Measurements from ENCODE around the gene SAMD4B. TPM values are rescaled to one million over a fixed set of nuclear protein-coding genes. Genes with fewer than 3 reads are reported as not detected.

SAMD4B gene
- total and polyA plus RNA-seq, 2 experiments from 2014 or later = 54.8 to 61.0 TPM

GRCh38 chr19:39299832-39300231 is 42.4 kb upstream of the SAMD4B start:
- Histone ChIP-seq H3K27me3 (no peaks in the 10 kb centered on the region), H3K27ac (no peak overlapping the region), H3K79me2 (no peaks in the 10 kb centered on the region), H3K4me3 (no peak overlapping the region), H3K36me3 (replicated peaks; ENCODE audit: insufficient read depth, low read depth) (no peaks in the 10 kb centered on the region), H3K4me1 (ENCODE audit: insufficient read depth) (peaks cover 14% of the 10 kb centered on the region), H4K20me1 (ENCODE audit: insufficient read depth, poor library complexity, severe bottlenecking) (no peaks in the 10 kb centered on the region), H3K9me2 (replicated peaks; ENCODE audit: insufficient read depth) (no peaks in the 10 kb centered on the region), H3K9me3 (ENCODE audit: low read depth) (no peaks in the 10 kb centered on the region), H2AFZ (no peak overlapping the region), H3K4me2 (no peak overlapping the region)
- no peak for DNase-seq (ENCODE audit: low spot score)
- TF ChIP-seq EZH2 (IDR thresholded peaks at IDR 0.05; ENCODE audit: borderline replicate concordance) = no peak
- TF ChIP-seq EZH2phosphoT487 (IDR thresholded peaks at IDR 0.05; ENCODE audit: low read depth, severe bottlenecking, unreplicated experiment) = no peak
- TF ChIP-seq CTCF (IDR thresholded peaks at IDR 0.05; ENCODE audit: poor library complexity) = no peak
- 93% methylated on average over 10 of the region's 10 CpGs for WGBS (ENCODE audit: low lambda C conversion rate, missing lambda C conversion rate)

- Histone ChIP-seq H3K36me3 (replicated peaks; ENCODE audit: insufficient read depth, low read depth) (no peaks in the 10 kb centered on the region), H2AFZ (no peak overlapping the region), H3K79me2 (no peaks in the 10 kb centered on the region), H3K4me2 (no peak overlapping the region), H3K27me3 (no peaks in the 10 kb centered on the region), H4K20me1 (ENCODE audit: insufficient read depth, poor library complexity, severe bottlenecking) (no peaks in the 10 kb centered on the region), H3K4me3 (no peak overlapping the region), H3K9me2 (replicated peaks; ENCODE audit: insufficient read depth) (no peaks in the 10 kb centered on the region), H3K4me1 (ENCODE audit: insufficient read depth) (peaks cover 24% of the 10 kb centered on the region), H3K9me3 (ENCODE audit: low read depth) (no peaks in the 10 kb centered on the region), H3K27ac (no peak overlapping the region)
- no peak for TF ChIP-seq EZH2phosphoT487 (IDR thresholded peaks at IDR 0.05; ENCODE audit: low read depth, severe bottlenecking, unreplicated experiment)
- TF ChIP-seq CTCF (IDR thresholded peaks at IDR 0.05; ENCODE audit: poor library complexity) = no peak
- TF ChIP-seq EZH2 (IDR thresholded peaks at IDR 0.05; ENCODE audit: borderline replicate concordance) = no peak
- DNase-seq (ENCODE audit: low spot score) = no peak
- WGBS (ENCODE audit: low lambda C conversion rate, missing lambda C conversion rate) = 88% methylated on average over 4 of the region's 4 CpGs
Measured at GRCh38 chr19:39301021-39301420, 41.2 kb upstream of the SAMD4B start.

GRCh38 chr19:39301562-39301961 is 40.7 kb upstream of the SAMD4B start:
- no peak for DNase-seq (ENCODE audit: low spot score)
- H3K4me2 ChIP-seq = no peak overlapping the region
- 85% methylated on average over 3 of the region's 3 CpGs for WGBS (ENCODE audit: low lambda C conversion rate, missing lambda C conversion rate)
- no peaks in the 10 kb centered on the region for H3K36me3 ChIP-seq (replicated peaks; ENCODE audit: insufficient read depth, low read depth)
- no peak overlapping the region for H3K27ac ChIP-seq
- H3K4me1 ChIP-seq (ENCODE audit: insufficient read depth) = peaks cover 29% of the 10 kb centered on the region
- TF ChIP-seq EZH2 (IDR thresholded peaks at IDR 0.05; ENCODE audit: borderline replicate concordance) (no peak), CTCF (IDR thresholded peaks at IDR 0.05; ENCODE audit: poor library complexity) (no peak), EZH2phosphoT487 (IDR thresholded peaks at IDR 0.05; ENCODE audit: low read depth, severe bottlenecking, unreplicated experiment) (no peak)
- no peaks in the 10 kb centered on the region for H3K9me3 ChIP-seq (ENCODE audit: low read depth)
- H4K20me1 ChIP-seq (ENCODE audit: insufficient read depth, poor library complexity, severe bottlenecking) = no peaks in the 10 kb centered on the region
- H3K4me3 ChIP-seq = no peak overlapping the region
- H3K79me2 ChIP-seq = no peaks in the 10 kb centered on the region
- no peaks in the 10 kb centered on the region for H3K9me2 ChIP-seq (replicated peaks; ENCODE audit: insufficient read depth)
- no peak overlapping the region for H2AFZ ChIP-seq
- peaks cover 1% of the 10 kb centered on the region for H3K27me3 ChIP-seq

Measured in hepatocyte (in vitro differentiated cells).